ENCODE measurements around the gene ENPP3. TPM values are rescaled to one million over a fixed set of nuclear protein-coding genes. Genes with fewer than 3 reads are reported as not detected.

The ENPP3 gene
- total RNA-seq, 1 donor from 2014 or later = not detected

- H3K36me3 Mint-ChIP-seq (ENCODE audit: unreplicated experiment) = no peaks in the 10 kb centered on the region
- no peaks in the 10 kb centered on the region for H3K9me3 Mint-ChIP-seq (ENCODE audit: unreplicated experiment)
- no peak for TF ChIP-seq CTCF (IDR thresholded peaks at IDR 0.05)
- no peak for DNase-seq (ENCODE audit: extremely low spot score, unreplicated experiment)
- H3K27me3 Mint-ChIP-seq (ENCODE audit: unreplicated experiment) = no peaks in the 10 kb centered on the region
- H3K4me3 Mint-ChIP-seq (ENCODE audit: unreplicated experiment) = no peak overlapping the region
- peaks cover 17% of the 10 kb centered on the region for H3K4me1 Mint-ChIP-seq (ENCODE audit: unreplicated experiment)
- H3K27ac Mint-ChIP-seq (ENCODE audit: unreplicated experiment) = no peak overlapping the region
Measured at GRCh38 chr6:131729550-131729949, 92.4 kb downstream of the ENPP3 start.

GRCh38 chr6:131730264-131730663, 93.2 kb downstream of the ENPP3 start:
- TF ChIP-seq CTCF (IDR thresholded peaks at IDR 0.05) = no peak
- Mint-ChIP-seq H3K4me1 (ENCODE audit: unreplicated experiment) (peaks cover 17% of the 10 kb centered on the region), H3K36me3 (ENCODE audit: unreplicated experiment) (peaks cover 2% of the 10 kb centered on the region), H3K9me3 (ENCODE audit: unreplicated experiment) (no peaks in the 10 kb centered on the region), H3K27me3 (ENCODE audit: unreplicated experiment) (no peaks in the 10 kb centered on the region), H3K4me3 (ENCODE audit: unreplicated experiment) (no peak overlapping the region), H3K27ac (ENCODE audit: unreplicated experiment) (no peak overlapping the region)
- DNase-seq (ENCODE audit: extremely low spot score, unreplicated experiment) = no peak

- peaks cover 17% of the 10 kb centered on the region for H3K4me1 Mint-ChIP-seq (ENCODE audit: unreplicated experiment)
- no peaks in the 10 kb centered on the region for H3K27me3 Mint-ChIP-seq (ENCODE audit: unreplicated experiment)
- no peaks in the 10 kb centered on the region for H3K9me3 Mint-ChIP-seq (ENCODE audit: unreplicated experiment)
- H3K27ac Mint-ChIP-seq (ENCODE audit: unreplicated experiment) = no peak overlapping the region
- DNase-seq (ENCODE audit: extremely low spot score, unreplicated experiment) = no peak
- H3K4me3 Mint-ChIP-seq (ENCODE audit: unreplicated experiment) = no peak overlapping the region
- no peak for TF ChIP-seq CTCF (IDR thresholded peaks at IDR 0.05)
- peaks cover 2% of the 10 kb centered on the region for H3K36me3 Mint-ChIP-seq (ENCODE audit: unreplicated experiment)
Measured at GRCh38 chr6:131731224-131731623, 94.1 kb downstream of the ENPP3 start.

GRCh38 chr6:131733376-131734016, 96.4 kb downstream of the ENPP3 start:
- peaks cover 2% of the 10 kb centered on the region for H3K36me3 Mint-ChIP-seq (ENCODE audit: unreplicated experiment)
- H3K9me3 Mint-ChIP-seq (ENCODE audit: unreplicated experiment) = no peaks in the 10 kb centered on the region
- no peaks in the 10 kb centered on the region for H3K27me3 Mint-ChIP-seq (ENCODE audit: unreplicated experiment)
- H3K27ac Mint-ChIP-seq (ENCODE audit: unreplicated experiment) = peak overlapping the region; percentile 65
- TF ChIP-seq CTCF (IDR thresholded peaks at IDR 0.05) = no peak
- peak overlapping the region; percentile 56 for H3K4me3 Mint-ChIP-seq (ENCODE audit: unreplicated experiment)
- DNase-seq (ENCODE audit: extremely low spot score, unreplicated experiment) = no peak
- peaks cover 11% of the 10 kb centered on the region for H3K4me1 Mint-ChIP-seq (ENCODE audit: unreplicated experiment)

- Mint-ChIP-seq H3K27me3 (ENCODE audit: unreplicated experiment) (no peaks in the 10 kb centered on the region), H3K9me3 (ENCODE audit: unreplicated experiment) (no peaks in the 10 kb centered on the region), H3K4me3 (ENCODE audit: unreplicated experiment) (no peak overlapping the region), H3K27ac (ENCODE audit: unreplicated experiment) (no peak overlapping the region), H3K36me3 (ENCODE audit: unreplicated experiment) (peaks cover 2% of the 10 kb centered on the region), H3K4me1 (ENCODE audit: unreplicated experiment) (peaks cover 8% of the 10 kb centered on the region)
- DNase-seq (ENCODE audit: extremely low spot score, unreplicated experiment) = no peak
- no peak for TF ChIP-seq CTCF (IDR thresholded peaks at IDR 0.05)
Measured at GRCh38 chr6:131736003-131736596, 99.0 kb downstream of the ENPP3 start.

Data from osteocyte (in vitro differentiated cells).